ENCODE results near the gene CDK2.
A peak's percentile ranks its signal among the peaks of the same experiment; 100 is the strongest.
"Not testable (repeated sequence)": the region's sequence is repeated elsewhere in the genome, so short reads cannot be mapped to it uniquely, and the experiment has no call there.

Gene CDK2

GRCh38 chr12:55938826-55939501, 27.7 kb upstream of the CDK2 start:
- no peak for DNase-seq

DNA sequence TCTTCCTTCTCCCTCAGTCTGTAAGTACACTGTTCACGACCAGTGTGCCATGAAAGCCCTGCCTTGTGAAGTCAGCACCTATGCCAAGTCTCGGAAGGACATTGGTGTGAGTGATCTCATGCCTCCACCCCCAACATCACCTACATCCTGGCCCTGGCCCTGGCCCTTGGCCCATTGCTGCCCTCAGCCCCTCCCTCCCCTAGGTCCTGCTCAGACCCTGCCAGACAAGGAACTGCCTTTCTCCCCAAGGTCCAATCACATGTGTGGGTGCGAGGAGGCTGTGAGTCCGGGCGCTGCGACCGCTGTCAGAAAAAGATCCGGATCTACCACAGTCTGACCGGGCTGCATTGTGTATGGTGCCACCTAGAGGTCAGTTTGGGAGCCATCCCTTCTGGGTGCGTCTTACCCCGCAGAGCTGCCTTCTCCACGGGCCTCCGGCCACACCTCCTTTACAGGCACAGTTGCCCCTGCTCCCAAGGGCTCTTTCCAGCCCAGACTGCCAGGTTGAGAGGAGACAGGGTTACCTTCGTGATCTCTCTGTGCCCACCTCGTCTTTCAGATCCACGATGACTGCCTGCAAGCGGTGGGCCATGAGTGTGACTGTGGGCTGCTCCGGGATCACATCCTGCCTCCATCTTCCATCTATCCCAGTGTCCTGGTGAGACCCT, 26.4 kb upstream of the CDK2 start:
- DNase-seq = peak; percentile 62

- DNase-seq = peak; percentile 30
Measured at GRCh38 chr12:55942055-55942454, 24.6 kb upstream of the CDK2 start.

DNA sequence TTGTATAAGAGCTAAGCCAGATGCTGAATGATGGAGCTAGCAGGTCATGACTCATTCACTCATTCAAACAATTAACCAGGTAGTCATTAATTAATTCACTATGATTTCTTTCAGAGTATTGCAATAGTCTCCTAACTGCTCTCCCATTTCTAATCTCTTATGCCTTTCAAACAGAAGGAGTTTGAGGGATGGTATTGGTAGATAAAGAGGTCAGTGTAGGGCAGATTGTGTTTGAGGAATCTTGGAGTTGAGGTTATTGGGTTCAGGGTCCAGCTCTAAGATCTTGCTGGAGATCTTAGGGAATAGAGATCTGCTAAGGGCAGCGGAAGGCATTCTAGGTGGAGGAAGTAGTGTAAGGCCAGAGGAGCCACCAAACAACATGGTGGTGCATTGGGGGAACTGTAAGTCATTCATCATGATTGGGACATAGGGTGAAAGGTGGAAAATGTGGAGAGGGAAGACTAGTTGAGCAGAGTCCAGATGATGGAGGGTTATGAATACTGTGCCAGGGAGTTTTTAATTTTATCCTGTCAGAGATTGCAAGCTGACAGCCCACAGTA, 24.0 kb upstream of the CDK2 start:
- no peak for DNase-seq

DNA sequence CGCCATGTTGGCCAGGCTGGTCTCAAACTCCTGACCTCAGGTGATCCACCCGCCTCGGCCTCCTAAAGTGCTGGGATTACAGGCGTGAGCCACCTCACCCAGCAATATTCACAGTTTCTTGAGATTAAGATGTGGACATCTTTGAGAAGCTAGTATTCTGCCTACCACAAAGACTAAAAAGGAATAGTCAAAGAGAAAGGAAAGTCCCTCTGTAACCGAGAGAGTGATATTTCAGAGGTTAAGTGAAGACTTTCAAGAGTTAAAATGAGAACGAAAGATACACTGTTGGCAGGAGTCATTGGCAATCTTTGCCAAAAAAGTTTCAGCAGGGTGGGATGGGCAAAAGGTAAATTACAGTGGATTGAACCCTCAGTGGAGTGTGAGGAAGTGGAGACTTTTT, 20.1 kb upstream of the CDK2 start:
- DNase-seq = no peak

DNA sequence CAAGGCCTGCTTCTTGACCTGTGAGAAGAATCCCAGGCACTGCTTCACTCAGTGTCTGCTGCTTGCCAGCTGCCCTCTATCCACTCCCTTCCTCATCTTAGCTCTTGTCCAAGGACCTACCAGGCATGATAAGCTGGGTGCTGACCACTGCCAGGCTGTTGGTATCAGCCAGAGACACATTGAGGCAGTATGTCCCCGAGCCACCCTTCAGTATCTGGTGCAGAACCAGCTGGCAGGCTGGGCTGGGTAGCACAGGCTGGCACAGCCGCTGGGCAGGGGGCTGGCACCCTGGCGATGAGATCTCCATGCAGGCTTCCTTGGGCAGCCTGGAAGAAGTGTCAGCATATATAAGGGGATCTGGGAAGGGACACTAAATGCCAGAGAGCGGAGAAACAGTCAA, 11.3 kb upstream of the CDK2 start:
- DNase-seq = no peak

DNA sequence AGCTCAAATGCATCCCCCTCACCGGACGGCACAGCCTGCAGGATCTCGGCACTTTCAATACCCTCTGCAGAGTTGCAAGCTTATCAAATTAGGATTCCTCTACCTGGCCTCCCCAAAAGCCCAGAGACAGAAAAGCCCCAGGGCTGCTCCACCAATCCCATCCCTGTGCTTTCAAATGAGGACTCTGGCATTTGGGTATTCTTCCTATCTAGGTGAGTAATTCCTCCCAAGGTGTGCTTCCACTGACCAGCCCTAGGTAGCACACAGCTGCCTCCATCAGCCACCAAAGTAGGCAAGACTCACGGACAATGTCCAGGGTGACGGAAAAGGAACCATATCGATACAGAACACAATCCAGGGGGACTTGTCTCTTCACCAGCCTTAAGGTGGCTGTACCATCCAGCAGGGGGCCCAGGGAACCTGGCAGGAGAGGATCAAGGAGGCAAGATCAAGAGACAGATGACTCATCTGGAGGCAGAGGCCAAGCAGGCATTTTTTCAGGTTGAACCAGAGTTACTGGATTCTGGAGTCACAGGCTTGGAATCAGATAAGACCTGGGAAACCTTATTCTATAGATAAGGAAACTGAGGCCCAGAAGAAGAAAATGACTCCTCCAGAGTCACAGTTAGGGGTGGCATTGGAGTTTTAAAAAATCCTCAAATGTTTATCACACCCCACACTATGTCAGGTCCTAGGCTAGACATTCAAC, 10.7 kb upstream of the CDK2 start:
- no peak for DNase-seq

DNA sequence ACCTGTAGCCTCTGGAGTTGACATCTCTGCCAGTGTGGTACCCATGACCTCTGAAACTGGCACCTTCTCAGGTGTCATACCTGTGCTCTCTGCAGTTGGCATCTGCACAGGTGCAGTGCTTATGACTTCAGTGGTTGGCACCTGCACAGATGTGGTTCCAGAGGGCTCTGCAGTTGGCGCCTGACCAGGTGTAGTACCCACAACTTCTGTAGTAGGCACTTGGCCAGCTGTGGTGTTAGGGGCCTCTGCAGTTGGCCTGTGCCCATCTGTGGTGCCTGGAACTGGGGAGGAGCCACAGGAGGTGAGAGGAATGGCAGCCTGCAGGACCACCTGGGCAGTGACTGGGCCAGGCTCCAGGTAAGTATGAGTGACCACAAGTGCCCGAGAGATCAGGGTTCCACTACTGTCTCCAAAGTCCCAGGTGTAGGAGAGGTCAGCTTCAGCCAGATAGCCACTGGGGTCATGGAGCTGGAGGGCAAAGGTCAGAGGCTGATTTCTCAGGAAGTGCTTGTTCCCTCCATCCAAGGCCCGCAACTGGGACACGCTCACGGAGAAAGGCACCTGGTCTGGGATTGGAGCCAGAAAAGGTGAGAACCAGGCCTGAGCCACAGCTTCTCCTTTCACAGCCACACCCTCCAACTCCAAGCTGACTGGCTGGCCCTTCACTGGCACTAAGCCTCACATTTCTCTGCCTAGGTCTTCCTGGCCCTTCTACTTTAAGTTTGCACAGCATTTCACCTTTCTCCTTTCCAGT, 9.3 kb upstream of the CDK2 start:
- DNase-seq = peak; percentile 39

DNA sequence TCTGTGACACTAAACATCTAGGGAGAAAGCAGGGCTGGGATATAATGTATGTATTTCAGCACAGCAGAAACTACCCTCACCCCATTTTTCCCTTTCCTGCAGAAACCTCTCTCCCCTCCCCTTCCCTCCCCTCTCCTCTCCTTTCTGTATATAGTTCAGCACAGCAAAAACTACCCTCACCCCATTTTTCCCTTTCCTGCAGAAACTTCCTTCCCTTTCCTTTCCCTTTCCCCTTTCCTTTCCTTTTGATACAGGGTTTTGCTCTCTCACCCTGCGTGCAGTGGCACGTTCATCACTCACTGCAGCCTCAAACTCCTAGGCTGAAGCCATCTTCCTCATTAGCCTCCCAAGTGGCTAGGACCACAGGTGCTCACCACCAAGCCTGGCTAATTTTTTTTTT, 2.9 kb upstream of the CDK2 start:
- no peak for DNase-seq

GRCh38 chr12:55965240-55965639, 1.4 kb upstream of the CDK2 start:
- DNase-seq = no peak

GRCh38 chr12:55965941-55966407, 656 bp upstream of the CDK2 start, which contains the start of gene PMEL:
Gene PMEL, minus strand, starts transcription at chr12:55966042. Its CDS starts 31 bp downstream, at chr12:55966011.
- DNase-seq = no peak

GRCh38 chr12:55969356-55969755, 2.7 kb downstream of the CDK2 start:
- DNase-seq = no peak

DNA sequence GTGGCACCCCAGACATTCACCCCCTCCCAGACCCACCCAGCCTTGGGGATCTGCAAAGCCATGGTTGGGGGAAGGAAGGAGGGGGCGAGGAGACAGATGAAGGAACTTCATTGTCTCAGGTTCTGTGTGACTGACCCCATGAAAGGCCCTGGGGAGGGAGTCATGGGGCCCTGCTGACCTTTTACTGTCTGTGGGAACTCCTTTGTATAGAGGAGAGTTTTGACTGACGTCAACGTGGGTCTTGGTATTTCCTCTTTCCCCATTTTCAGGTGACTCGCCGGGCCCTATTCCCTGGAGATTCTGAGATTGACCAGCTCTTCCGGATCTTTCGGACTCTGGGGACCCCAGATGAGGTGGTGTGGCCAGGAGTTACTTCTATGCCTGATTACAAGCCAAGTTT, 4.1 kb downstream of the CDK2 start:
- no peak for DNase-seq

- DNase-seq = no peak
Measured at GRCh38 chr12:55972042-55972441, 5.4 kb downstream of the CDK2 start.

DNA sequence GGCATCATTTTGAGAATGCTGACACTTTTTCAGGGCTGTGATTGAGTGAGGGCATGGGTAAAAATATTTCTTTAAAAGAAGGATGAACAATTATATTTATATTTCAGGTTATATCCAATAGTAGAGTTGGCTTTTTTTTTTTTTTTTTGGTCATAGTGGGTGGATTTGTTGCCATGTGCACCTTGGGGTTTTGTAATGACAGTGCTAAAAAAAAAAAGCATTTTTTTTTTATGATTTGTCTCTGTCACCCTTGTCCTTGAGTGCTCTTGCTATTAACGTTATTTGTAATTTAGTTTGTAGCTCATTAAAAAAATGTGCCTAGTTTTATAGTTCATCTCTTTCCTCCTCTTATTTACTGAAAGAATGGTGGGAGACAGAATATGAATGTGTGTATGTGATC, 5.8 kb downstream of the CDK2 start:
- no peak for DNase-seq

DNA sequence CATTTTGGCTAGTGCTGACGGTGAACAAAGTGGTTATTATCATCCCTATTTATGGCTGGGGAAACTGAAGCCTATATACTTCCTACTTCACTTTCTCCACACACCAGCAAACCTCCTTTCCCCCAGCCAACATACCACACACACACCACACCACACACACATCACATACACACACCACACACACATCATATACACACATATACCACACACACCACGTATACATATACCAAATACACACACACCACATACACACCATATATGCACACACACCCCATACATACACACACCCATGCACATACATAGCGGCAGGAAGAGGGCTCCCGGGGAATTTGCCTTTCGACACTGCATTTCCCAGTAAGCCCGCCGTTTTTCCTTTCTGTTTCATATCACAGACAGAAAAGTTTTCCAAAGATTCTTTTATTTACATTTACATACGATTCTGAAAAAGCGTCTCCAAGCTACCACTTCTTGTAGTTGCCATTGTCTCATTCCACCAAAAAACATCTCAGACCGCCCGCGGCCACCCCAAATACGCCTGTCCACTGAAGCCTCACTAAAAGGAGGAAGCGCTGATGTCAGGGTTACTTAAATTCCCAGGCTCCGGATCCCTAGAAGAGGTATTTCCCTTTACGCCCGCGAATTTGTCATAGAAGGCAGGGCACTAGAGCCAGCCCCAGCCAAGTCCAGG, 6.4 kb downstream of the CDK2 start:
- DNase-seq = no peak

DNA sequence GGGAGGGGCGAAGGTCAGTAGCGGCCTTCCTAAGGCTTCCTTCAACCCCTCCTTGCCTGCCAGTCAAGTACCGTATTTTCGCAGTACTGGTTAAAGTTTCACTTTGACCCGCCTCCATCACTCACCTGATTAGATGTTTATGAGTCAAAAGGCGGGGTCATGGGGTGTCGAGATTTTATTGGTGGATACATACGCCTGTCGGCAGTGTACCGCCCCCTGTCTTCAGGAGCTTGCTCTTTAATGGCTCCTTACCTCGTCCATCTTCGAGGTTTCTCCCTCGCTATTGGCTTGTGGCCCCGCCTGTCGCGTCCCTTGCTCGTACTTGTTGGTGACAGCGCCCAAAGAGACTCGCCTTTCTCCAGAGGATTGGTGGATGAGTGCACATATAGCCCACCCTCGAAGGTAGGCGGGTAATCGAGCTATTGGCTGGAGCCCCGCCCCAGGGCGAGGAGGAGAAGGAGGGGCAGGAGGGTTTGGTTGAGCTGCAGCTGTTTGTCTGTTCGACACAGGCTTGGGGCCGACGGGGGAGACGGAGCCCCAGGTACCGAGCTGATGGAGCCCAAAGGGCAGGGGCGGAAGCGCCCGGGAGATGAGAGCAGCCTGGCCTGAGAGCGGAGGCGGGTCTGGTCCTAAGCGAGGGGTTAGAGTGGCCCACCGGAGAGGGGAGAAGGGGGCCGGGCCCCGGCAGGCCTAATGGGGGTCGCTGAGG, 7.1 kb downstream of the CDK2 start, which contains the start of gene RAB5B:
Gene RAB5B, plus strand, starts transcription at position 480 of the 709 bp plus-strand sequence. CDS start 12,883 bp downstream, outside the sequence.
- peak; percentile 99 for DNase-seq

DNA sequence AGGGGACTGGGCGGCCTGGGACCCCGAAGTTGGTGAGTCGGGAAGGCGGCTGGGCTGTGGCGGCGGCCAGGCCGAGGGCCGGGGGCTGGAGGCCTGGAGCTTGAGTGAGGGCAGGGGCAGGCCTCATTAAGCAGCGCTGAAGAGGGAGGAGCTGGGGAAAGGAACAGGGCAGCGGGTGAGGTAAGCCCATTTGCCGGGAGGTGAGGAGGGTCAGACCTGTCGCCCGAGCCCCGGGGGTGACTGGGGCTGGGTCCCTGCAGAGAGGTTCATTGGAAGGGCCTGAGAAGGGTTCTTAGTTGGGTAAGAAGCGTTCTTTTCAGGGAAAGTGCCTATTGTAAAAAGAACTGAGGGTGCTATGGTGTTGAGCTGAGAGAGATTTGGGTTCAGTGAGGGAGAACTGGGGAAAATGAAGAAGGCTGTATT, 7.7 kb downstream of the CDK2 start:
- peak; percentile 6 for DNase-seq

DNA sequence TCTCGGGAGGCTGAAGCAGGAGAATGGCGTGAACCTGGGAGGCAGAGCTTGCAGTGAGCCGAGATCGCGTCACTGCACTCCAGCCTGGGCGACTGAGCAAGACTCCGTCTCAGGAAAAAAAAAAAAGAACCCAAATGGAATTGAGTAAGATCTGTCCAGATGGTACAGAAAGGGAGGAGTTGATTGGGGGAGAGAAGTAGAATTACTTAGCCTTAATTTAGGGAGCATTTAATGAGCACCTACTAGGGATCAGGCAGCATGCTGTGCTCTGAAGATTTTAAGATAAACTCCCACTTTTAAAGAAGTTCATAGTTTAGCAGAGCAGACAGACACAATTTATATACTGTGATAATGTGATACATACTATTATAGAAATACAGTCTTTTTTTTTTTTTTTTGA, 11.8 kb downstream of the CDK2 start:
- no peak for DNase-seq

GRCh38 chr12:55979069-55979468, 12.4 kb downstream of the CDK2 start:
- DNase-seq = no peak

DNA sequence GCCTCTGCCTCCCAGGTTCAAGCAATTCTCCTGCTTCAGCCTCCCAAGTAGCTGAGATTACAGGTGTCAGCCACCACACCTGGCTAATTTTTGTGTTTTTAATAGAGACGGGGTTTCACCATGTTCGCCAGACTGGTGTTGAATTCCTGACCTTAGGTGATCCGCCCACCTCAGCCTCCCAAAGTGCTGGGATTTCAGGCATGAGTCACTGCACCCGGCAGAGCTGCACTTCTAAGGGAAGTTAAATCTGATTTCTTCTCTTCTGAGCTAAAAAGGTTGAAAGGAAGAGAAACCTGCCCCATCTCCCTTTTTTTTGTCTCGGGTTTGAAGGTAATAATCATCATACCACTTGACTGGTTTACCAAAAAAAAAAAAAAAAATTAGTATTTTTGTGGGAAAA, 15.3 kb downstream of the CDK2 start:
- DNase-seq = not testable (repeated sequence)

All from DMS79 (cell line).